ENCODE measurements around the gene HNF1A.

Gene HNF1A

DNA sequence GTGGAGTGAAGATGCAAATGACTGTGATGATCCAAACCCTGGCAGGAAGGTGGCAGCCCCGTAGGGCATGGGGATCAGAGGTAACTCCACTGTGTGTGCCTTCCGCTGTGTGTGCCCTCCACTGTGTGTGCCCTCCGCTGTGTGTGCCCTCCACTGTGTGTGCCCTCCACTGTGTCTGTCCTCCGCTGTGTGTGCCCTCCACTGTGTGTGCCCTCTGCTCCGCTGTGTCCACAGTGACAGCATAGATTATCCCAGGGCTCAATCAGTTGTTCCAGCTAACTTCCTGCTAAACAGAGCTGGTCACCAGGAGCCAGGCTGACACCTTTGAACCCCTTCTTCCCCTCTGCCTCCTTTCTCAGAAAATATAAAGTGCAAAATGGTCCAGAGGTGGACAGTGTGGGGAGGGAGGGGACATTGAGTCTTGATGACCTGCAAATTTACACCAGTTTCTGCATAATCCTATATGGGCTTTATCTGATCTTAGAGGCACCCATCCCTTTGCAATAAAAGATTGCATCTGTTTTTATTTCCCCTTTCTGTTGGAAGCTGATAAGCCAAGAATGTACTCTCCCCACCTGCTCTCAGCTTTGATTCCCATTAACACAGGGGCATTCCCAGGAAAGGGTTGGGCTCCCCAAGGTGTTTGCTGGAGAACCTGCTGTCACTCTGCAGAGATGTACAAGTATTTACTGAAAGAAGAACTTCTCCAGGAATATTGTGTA lies 21.6 kb upstream of the HNF1A start:
- DNase-seq (ENCODE audit: low read depth): no peak
- TF ChIP-seq, protein P1, sequence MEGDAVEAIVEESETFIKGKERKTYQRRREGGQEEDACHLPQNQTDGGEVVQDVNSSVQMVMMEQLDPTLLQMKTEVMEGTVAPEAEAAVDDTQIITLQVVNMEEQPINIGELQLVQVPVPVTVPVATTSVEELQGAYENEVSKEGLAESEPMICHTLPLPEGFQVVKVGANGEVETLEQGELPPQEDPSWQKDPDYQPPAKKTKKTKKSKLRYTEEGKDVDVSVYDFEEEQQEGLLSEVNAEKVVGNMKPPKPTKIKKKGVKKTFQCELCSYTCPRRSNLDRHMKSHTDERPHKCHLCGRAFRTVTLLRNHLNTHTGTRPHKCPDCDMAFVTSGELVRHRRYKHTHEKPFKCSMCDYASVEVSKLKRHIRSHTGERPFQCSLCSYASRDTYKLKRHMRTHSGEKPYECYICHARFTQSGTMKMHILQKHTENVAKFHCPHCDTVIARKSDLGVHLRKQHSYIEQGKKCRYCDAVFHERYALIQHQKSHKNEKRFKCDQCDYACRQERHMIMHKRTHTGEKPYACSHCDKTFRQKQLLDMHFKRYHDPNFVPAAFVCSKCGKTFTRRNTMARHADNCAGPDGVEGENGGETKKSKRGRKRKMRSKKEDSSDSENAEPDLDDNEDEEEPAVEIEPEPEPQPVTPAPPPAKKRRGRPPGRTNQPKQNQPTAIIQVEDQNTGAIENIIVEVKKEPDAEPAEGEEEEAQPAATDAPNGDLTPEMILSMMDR (IDR thresholded peaks at IDR 0.05; ENCODE audit: control insufficient read depth, insufficient read depth, low read depth, low read length, missing control alignments): no peak
- no peak overlapping the region for H3K4me3 ChIP-seq (ENCODE audit: control insufficient read depth, low read depth, low read length)

DNA sequence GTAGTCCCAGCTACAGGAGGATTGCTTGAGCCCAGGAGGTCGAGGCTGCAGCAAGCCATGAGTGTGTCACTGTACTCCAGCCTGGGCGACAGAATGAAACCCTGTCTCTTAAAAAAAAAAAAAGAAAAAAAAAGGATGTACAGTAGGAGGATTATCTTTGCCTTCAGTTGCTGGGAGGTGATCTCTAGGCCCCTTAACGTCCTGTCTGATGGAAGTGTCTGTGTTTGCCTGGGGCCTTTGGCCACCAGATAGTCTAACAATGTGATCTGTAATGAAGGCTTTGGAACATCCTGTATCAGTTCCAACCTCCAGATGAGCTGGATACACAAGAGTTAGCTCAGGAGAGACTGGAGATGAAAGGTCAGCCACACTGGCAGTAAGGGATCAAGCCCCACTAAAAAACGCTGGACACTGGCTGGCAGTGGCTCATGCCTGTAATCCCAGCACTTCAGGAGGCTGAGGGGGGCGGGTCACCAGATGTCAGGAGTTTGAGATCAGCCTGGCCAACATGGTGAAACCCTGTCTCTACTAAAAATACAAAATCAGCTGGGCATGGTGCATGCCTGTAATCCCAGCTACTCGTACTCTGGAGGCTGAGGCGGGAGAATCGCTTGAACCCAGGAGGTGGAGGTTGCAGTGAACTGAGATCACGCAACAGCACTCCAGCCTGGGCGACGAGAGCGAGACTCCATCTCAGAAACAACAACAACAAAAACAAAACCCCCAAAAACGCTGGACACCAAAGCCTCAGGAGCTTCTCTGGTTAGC lies 19.0 kb upstream of the HNF1A start:
- TF ChIP-seq, protein P1 (IDR thresholded peaks at IDR 0.05; ENCODE audit: control insufficient read depth, insufficient read depth, low read depth, low read length, missing control alignments): no peak
- no peak for DNase-seq (ENCODE audit: low read depth)
- no peak overlapping the region for H3K4me3 ChIP-seq (ENCODE audit: control insufficient read depth, low read depth, low read length)

DNA sequence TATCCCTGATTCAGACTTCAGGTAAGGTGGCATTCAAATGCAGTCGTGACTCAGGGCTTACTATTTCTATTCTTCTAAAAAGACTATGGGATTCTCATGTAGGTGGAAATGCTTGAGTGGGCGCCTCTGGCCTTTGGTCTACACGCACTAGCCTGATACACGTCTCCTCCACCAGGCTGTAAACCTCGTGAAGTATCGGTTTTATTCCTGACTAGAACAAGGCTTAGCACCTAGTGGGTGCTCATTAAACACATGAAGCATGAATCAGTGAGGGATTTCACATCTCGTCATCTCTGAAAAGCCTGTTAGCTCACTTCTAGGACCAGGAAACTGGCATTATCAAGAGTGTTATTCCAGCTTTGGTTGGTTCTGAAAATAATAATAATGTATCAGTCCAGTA lies 17.7 kb upstream of the HNF1A start:
- no peak for DNase-seq (ENCODE audit: low read depth)
- TF ChIP-seq, protein P1 (IDR thresholded peaks at IDR 0.05; ENCODE audit: control insufficient read depth, insufficient read depth, low read depth, low read length, missing control alignments): no peak
- no peak overlapping the region for H3K4me3 ChIP-seq (ENCODE audit: control insufficient read depth, low read depth, low read length)

DNA sequence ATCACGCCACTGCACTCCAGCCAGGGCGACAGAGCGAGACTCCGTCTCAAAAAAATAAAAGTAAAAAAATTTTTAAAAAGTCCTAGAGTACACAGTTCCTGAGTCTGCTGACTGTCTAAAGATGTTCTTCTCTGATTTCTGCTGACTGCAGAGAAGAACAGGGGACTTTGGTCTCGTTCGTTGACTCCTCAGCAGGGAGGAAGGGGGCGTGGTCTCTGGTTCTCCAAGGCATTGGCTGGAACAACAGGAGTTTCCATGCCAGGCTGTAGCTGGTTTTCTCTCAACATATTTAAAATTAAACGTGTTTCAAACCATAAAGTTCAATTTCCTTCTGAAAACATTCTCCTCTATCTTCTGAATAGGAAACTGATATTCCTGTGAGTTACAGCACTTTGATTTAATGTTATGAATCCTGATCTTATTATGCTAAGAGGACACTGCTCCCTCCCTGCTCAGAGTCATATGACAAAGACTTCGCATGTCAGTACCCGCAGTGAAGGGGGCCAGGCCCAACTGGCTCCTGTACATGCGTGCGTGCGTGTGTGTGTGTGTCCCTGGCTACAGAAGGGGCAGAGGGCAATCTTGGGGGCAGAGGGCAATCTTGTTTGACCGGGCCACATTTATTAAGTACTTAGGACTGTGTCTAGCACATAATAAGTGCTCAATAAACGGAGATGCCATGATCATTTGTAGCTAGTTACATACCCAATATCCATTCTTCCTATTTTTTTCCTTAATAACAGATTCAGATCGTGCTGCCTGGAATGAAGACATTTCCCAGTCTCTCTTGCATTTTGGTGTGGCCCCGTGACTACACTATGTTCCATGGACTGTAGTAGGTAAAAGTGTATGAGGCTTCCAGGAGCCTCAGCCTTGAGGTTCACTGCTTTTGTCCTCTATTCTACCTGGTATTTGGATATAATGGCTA lies 16.5 kb upstream of the HNF1A start:
- TF ChIP-seq, protein P1 (IDR thresholded peaks at IDR 0.05; ENCODE audit: control insufficient read depth, insufficient read depth, low read depth, low read length, missing control alignments): no peak
- no peak for DNase-seq (ENCODE audit: low read depth)
- H3K4me3 ChIP-seq (ENCODE audit: control insufficient read depth, low read depth, low read length): no peak overlapping the region

DNA sequence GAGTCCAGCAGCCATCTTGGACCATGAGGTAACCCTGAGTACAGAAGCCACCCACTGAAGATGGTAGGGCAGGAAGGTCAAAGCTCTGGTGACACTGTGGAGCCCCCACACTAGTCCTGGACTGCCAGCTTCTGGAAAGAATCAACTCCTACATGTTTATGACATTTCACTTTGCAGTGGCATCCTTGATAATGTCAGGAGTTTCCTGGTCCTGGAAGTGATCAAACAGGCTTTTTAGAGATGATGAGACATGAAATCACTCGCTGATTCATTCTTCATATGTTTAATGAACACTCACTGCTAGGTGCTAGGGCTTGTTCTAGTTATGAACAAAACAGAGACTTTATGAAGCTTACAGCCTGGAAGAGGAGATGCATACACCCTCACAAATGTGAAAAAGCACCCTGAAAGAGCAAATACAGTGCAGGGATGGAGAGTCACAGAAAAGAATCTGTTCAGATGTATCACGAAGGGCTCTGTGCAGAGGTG lies 15.8 kb upstream of the HNF1A start:
- no peak overlapping the region for H3K4me3 ChIP-seq (ENCODE audit: control insufficient read depth, low read depth, low read length)
- no peak for DNase-seq (ENCODE audit: low read depth)
- TF ChIP-seq, protein P1 (IDR thresholded peaks at IDR 0.05; ENCODE audit: control insufficient read depth, insufficient read depth, low read depth, low read length, missing control alignments): no peak

DNA sequence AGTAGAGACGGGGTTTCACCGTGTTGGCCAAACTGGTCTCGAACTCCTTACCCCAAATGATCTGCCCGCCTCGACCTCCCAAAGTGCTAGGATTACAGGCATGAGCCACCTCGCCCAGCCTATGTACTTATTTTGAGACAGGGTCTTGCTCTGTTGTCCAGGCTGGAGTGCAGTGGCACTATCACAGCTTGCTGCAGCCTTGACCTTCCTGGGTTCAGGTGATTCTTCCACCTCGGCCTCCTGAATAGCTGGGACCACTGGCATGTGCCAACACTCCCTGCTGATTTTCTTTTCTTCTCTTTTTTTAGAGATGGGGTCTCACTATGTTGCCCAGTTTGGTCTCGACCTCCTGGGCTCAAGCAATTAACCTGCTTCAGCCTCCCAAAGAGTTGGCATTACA lies 14.0 kb upstream of the HNF1A start:
- TF ChIP-seq, protein P1 (IDR thresholded peaks at IDR 0.05; ENCODE audit: control insufficient read depth, insufficient read depth, low read depth, low read length, missing control alignments): no peak
- H3K4me3 ChIP-seq (ENCODE audit: control insufficient read depth, low read depth, low read length): no peak overlapping the region
- no peak for DNase-seq (ENCODE audit: low read depth)

Measured in AG09309 (cell line).